ENCODE results near the gene SHISA2.

DNA sequence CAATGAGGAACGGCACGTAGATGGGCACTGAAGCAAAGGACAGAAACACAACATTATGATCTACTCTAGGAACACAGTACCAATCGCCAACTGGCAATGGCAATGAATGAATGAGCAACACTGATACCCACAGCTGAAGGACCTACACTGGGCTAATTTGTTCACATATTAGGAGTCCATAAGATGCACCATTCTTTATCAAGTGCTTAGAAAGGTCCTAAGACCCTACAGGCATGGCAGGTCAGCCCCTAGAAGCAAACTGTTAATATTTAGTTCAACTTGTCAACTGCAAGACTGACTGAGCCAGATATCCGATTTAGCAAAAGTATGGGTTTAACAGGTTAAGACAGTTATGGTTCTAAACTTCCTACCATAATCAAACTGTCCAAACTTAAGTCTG is 4.8 kb downstream of the SHISA2 start:
- TF ChIP-seq, protein P1, sequence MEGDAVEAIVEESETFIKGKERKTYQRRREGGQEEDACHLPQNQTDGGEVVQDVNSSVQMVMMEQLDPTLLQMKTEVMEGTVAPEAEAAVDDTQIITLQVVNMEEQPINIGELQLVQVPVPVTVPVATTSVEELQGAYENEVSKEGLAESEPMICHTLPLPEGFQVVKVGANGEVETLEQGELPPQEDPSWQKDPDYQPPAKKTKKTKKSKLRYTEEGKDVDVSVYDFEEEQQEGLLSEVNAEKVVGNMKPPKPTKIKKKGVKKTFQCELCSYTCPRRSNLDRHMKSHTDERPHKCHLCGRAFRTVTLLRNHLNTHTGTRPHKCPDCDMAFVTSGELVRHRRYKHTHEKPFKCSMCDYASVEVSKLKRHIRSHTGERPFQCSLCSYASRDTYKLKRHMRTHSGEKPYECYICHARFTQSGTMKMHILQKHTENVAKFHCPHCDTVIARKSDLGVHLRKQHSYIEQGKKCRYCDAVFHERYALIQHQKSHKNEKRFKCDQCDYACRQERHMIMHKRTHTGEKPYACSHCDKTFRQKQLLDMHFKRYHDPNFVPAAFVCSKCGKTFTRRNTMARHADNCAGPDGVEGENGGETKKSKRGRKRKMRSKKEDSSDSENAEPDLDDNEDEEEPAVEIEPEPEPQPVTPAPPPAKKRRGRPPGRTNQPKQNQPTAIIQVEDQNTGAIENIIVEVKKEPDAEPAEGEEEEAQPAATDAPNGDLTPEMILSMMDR (IDR thresholded peaks at IDR 0.05; ENCODE audit: insufficient read depth, low read length, poor library complexity, severe bottlenecking) = no peak
- no peak for TF ChIP-seq EZH2phosphoT487 (conservative IDR thresholded peaks at IDR 0.05; ENCODE audit: low read length)

Data from SU-DHL-6 (cell line).